BLaER1 treated with 17β-estradiol and CSF1 and Interleukin-3, amounts not matched to agents 10 nM and 100 nM (cell line): Measurements from ENCODE around the gene SLC16A5.
"Not testable (repeated sequence)": the region's sequence is repeated elsewhere in the genome, so short reads cannot be mapped to it uniquely, and the experiment has no call there.

Experiments
- H3K27ac ChIP-seq, 11 experiments: shearing (Covaris generic); formaldehyde crosslinking; 2 replicates each; pipeline ENCODE4 v1.8.1; 2022
- H3K27me3 ChIP-seq, 11 experiments: shearing (Covaris generic); formaldehyde crosslinking; 2 replicates each; pipeline ENCODE4 v1.8.1; 2022
- H3K36me3 ChIP-seq, 11 experiments: shearing (Covaris generic); formaldehyde crosslinking; 2 replicates each; pipeline ENCODE4 v1.8.1; 2022
- H3K4me1 ChIP-seq, 10 experiments: shearing (Covaris generic); formaldehyde crosslinking; 2 replicates each; pipeline ENCODE4 v1.8.1; 2022
- H3K4me2 ChIP-seq, 11 experiments: shearing (Covaris generic); formaldehyde crosslinking; 2 replicates each; pipeline ENCODE4 v1.8.1; 2022
- H3K4me3 ChIP-seq, 10 experiments: shearing (Covaris generic); formaldehyde crosslinking; 2 replicates each; pipeline ENCODE4 v1.8.1; 2022
- H3K9ac ChIP-seq, 11 experiments: shearing (Covaris generic); formaldehyde crosslinking; 2 replicates each; pipeline ENCODE4 v1.8.1; 2022
- H3K9me3 ChIP-seq, 11 experiments: shearing (Covaris generic); formaldehyde crosslinking; replicated peaks in 1 of 11; 2 replicates each; pipeline ENCODE4 v1.8.1; 2022
- H4K20me1 ChIP-seq, 11 experiments: shearing (Covaris generic); formaldehyde crosslinking; 2 replicates each; pipeline ENCODE4 v1.8.1; 2022
- Cebpa-rat ChIP-seq, 11 experiments: shearing (Covaris generic); IDR thresholded peaks; 2 replicates each; pipeline ENCODE4 v1.8.1; 2022

Gene SLC16A5, protein sequence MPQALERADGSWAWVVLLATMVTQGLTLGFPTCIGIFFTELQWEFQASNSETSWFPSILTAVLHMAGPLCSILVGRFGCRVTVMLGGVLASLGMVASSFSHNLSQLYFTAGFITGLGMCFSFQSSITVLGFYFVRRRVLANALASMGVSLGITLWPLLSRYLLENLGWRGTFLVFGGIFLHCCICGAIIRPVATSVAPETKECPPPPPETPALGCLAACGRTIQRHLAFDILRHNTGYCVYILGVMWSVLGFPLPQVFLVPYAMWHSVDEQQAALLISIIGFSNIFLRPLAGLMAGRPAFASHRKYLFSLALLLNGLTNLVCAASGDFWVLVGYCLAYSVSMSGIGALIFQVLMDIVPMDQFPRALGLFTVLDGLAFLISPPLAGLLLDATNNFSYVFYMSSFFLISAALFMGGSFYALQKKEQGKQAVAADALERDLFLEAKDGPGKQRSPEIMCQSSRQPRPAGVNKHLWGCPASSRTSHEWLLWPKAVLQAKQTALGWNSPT

DNA sequence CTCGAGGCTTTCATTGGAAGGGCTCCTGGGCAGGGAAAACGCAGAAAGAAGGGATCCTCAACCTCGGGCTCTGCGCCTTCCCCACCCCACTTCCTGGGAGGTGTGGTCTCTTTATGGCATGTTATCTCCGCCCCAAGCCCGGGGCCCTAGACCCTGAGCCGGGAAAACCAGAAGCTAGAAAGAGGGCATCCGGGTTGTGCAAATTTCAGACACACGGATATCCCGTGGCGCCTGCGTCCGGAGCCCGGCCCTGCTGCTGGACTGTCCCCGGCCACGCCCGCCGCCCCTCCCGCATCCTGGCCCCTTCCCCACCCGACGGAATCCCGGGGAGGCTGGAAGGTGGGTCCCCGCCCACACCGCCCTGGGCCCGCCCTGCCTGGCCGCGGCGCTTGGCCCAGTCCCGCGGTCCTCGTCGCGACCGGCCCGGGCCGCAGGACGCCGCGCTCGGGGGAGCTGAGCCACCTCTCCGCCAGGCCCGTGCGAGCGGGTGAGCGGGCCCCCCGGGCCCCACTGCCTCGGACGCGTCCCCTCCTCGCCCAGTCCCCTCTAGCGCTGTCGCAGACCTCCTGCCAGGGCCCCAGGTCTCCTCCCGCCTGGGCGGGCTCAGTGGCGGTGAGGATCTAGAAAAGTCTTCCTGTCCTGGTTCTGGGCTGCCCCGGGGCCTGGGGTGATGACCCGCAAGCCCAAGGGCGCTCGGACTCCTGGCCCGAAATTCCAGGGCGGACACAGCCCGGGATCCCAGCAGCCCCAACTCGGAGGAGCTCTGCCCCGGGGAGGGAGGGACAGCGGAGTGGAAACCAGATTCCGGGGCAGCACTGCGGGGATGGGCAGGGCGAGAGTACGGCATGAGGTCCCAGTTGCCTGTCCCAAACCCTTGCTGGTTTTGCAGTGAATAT is at the start of gene SLC16A5:
TSS of gene SLC16A5 (plus strand) at position 397 of the 896 bp plus-strand sequence. CDS start 5,683 bp downstream, outside the sequence.
- peak within 1 kb of the TSS; percentile 79 to 93 (median 89) for H3K27ac ChIP-seq
- peak within 1 kb of the TSS; percentile 59 to 76 (median 68) for H3K4me3 ChIP-seq
- peaks cover 0 to 5% (median 0%) of the 10 kb centered on the region in 11 experiments; a peak in 2 of 22 replicates for H3K27me3 ChIP-seq
- H3K9ac ChIP-seq: peak within 1 kb of the TSS; percentile 80 to 90 (median 86)
- TF ChIP-seq Cebpa-rat (IDR thresholded peaks at IDR 0.05): no peak
- peaks cover 43 to 96% (median 75%) of the 10 kb centered on the region in 10 experiments for H3K4me1 ChIP-seq
- peaks cover 0 to 12% (median 0%) of the 10 kb centered on the region in 11 experiments; a peak in 1 of 22 replicates for H4K20me1 ChIP-seq
- no peaks in the 10 kb centered on the region for H3K36me3 ChIP-seq
- no peaks in the 10 kb centered on the region for H3K9me3 ChIP-seq
- H3K4me2 ChIP-seq: peak within 1 kb of the TSS; percentile 91 to 99 (median 97)

DNA sequence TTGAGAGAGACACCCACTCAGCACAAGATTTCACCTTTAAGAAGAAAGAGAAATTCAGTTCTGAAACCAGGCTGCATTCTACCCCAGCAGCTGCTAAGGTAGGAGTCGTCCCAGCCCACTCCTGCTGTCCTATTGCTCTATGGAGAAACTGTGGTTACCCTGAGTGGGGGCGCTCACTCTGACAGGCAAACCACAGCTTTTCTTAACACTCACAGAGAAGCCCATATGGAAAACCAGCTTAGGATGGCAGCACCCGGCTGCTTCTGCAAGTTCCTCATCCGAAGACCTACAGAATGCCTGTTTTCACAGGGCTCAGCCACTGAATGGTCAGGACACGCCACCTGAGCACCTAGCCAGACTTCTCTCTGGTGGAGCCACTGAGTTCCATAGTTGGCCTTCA is 48.5 kb upstream of the SLC16A5 start:
- no peak for TF ChIP-seq Cebpa-rat (IDR thresholded peaks at IDR 0.05)

DNA sequence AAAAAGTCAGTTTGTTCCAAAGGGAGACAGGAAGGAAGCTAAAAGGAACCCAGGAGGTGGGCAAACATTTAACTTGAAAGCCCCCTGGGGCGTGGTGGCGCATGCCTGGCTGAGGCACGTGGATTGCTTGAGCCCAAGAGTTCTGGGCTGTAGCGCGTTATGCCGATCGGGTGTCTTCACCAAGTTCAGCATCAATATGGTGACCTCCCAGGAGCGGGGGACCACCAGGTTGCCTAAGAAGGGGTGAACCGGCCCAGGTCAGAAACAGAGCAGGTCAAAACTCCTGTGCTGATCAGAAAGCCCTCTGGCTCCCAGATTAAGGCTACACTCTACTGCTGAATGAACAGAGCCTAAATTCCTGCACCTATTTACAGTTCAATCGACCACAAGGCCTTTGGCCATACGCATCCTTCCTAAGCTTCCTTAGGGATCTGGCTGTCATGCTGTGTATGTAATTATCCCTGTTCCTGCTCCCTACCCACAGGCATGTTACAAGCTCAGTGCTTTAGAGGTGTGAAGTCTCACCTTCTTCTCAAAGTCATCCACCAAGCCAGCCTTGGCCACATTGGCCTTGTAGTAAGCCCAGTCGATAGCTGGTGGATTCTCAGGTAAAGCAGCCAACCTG is 46.0 kb upstream of the SLC16A5 start:
- Histone ChIP-seq H3K27ac (no peak overlapping the region), H3K4me1 (peaks cover 7 to 21% (median 13%) of the 10 kb centered on the region in 10 experiments; a peak in 19 of 20 replicates), H3K36me3 (peaks cover 45 to 62% (median 48%) of the 10 kb centered on the region in 11 experiments), H3K4me2 (peak overlapping the region in 1 of 11 experiments; percentile 23; a peak in 1 of 22 replicates), H3K9me3 (no peaks in the 10 kb centered on the region), H3K4me3 (no peak overlapping the region), H3K9ac (no peak overlapping the region), H3K27me3 (no peaks in the 10 kb centered on the region), H4K20me1 (peaks cover 0 to 17% (median 7%) of the 10 kb centered on the region in 11 experiments; a peak in 12 of 22 replicates)
- TF ChIP-seq Cebpa-rat (IDR thresholded peaks at IDR 0.05): no peak

More for the DNA sequence above, 48.5 kb upstream of the SLC16A5 start:
- Histone ChIP-seq H3K4me2 (no peak overlapping the region), H3K36me3 (peaks cover 45 to 63% (median 48%) of the 10 kb centered on the region in 11 experiments), H3K9me3 (no peaks in the 10 kb centered on the region), H3K4me3 (no peak overlapping the region), H3K4me1 (peaks cover 0 to 31% (median 19%) of the 10 kb centered on the region in 10 experiments; a peak in 18 of 20 replicates), H4K20me1 (peaks cover 0 to 17% (median 7%) of the 10 kb centered on the region in 11 experiments; a peak in 10 of 22 replicates), H3K27me3 (peaks cover 0 to 16% (median 12%) of the 10 kb centered on the region in 11 experiments; a peak in 19 of 22 replicates), H3K9ac (no peak overlapping the region), H3K27ac (no peak overlapping the region)

DNA sequence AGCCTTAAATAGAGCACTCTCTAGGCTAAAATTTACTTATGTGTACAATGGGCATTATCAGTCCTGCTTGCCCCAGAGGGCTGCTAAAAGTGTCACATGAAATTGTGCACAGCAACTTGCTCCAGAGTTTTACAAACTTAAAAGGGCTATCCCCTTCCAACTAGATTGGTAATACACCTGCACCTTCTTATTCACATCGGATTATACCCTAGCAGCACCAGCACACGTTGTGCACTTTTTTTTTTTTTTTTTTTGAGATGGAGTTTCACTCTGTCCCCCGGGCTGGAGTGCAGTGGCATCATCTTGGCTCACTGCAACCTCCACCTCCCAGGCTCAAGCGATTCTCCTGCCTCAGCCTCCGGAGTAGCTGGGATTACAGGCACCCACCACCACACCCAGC is 44.0 kb upstream of the SLC16A5 start:
- H3K4me2 ChIP-seq, H3K9me3 ChIP-seq, H3K4me3 ChIP-seq, H3K9ac ChIP-seq, H3K27ac ChIP-seq, H3K27me3 ChIP-seq: not testable (repeated sequence)
- Histone ChIP-seq H3K4me1 (peaks cover 18 to 28% (median 23%) of the 10 kb centered on the region in 10 experiments), H3K36me3 (peaks cover 34 to 43% (median 40%) of the 10 kb centered on the region in 11 experiments), H4K20me1 (peaks cover 0 to 17% (median 7%) of the 10 kb centered on the region in 11 experiments; a peak in 12 of 22 replicates)

DNA sequence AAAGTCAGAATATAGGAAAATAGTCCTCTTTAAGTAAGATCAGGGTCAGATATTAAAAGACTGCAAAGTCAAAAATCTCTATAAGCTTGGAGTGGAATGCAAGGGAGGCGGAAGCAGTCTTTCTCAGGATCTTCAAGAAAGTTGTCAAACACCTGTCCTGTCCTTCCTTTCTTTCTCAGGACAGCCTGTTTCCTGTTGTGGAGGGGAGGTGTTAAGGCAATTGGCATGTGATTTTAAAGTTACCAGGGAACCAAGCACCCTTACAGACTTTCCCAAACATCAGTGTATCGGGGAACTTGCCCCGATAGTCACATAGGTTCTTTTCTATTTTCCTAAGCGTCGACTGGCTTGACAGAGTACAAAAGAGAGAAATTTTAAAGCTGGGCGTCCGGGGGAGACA is 43.0 kb upstream of the SLC16A5 start:
- H3K9me3 ChIP-seq: no peaks in the 10 kb centered on the region
- H4K20me1 ChIP-seq: peaks cover 0 to 17% (median 7%) of the 10 kb centered on the region in 11 experiments; a peak in 12 of 22 replicates
- peaks cover 30 to 41% (median 34%) of the 10 kb centered on the region in 11 experiments for H3K36me3 ChIP-seq
- no peak for TF ChIP-seq Cebpa-rat (IDR thresholded peaks at IDR 0.05)
- peak overlapping the region in 1 of 11 experiments; percentile 27; a peak in 1 of 22 replicates for H3K9ac ChIP-seq
- H3K27me3 ChIP-seq: no peaks in the 10 kb centered on the region
- no peak overlapping the region for H3K4me2 ChIP-seq
- H3K4me1 ChIP-seq: peaks cover 18 to 36% (median 29%) of the 10 kb centered on the region in 10 experiments
- H3K4me3 ChIP-seq: no peak overlapping the region
- no peak overlapping the region for H3K27ac ChIP-seq

DNA sequence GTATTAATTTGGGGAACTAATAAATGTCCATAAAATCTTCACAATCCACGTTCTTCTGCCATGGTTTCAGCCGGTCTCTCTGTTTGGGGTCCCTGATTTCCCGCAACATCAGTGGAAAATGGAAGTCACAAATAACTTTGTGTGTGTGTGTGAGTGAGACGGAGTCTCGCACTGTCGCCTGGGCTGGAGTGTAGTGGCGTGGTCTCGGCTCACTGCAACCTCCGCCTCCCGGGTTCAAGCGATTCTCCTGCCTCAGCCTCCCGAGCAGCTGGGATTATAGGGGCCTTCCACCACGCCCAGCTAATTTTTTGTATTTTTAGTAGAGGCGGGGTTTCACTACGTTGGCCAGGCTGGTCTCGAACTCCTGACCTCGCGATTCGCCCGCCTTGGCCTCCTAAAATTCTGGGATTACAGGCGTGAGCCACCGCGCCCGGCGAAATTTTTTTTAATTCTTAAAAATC is 41.8 kb upstream of the SLC16A5 start:
- Histone ChIP-seq H3K4me3 (peak overlapping the region; percentile 84 to 99 (median 92)), H4K20me1 (peaks cover 0 to 17% (median 7%) of the 10 kb centered on the region in 11 experiments; a peak in 12 of 22 replicates), H3K36me3 (peaks cover 27 to 41% (median 33%) of the 10 kb centered on the region in 11 experiments), H3K4me1 (peaks cover 18 to 38% (median 29%) of the 10 kb centered on the region in 10 experiments), H3K27ac (peak overlapping the region; percentile 72 to 89 (median 84); a peak in 21 of 22 replicates), H3K4me2 (peak overlapping the region; percentile 78 to 95 (median 93)), H3K9ac (peak overlapping the region; percentile 83 to 94 (median 91))
- H3K9me3 ChIP-seq, H3K27me3 ChIP-seq: not testable (repeated sequence)
- 0 out of 22 replicates have a peak, but pooled peaks of 1 of the 11 experiments have one; percentile 61 for TF ChIP-seq Cebpa-rat (IDR thresholded peaks at IDR 0.05)

DNA sequence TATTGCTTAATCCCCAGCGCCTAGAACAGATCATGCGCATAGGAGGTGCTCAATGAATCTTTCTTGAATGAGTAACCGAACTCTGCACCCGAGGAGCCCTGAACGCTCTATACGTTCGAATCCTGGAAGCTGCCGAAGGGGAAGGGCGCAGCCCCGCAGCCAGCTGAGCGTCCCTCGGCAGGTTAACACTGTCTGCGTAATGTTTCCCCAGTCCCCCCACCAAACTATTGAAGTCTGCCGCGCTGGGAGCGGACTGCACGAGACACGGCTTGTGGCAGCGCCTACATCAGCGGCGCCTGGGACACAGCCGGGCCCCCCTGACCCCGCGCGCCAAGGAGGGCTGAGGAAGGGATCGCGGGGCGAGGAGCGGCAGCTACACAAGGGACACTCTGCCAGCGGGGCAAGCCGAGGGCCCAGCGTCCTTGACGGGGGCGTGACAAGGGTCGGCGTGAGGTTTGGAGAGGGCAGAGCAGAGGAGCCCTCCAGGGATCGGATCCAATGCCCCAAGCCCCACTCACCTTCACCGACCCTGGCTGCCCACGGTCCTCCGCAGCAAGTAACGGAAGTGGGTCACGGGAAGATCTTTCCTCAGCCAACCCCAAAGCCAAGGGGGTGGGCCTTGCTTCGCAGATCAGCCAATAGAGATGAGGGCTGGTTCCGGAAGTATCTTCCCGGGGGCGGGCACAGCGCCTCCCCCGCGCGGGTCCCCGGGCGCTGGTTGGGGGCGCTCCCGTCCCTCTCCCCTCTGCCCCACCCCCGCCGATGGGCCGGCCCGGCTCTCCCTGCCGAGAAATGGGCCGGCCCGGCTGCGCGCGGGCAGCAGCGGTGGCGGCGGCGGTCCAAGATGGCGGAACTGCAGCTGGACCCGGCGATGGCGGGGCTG is 41.1 kb upstream of the SLC16A5 start, which contains the start of the genes ATP5PD and KCTD2:
TSS of gene ATP5PD (minus strand) at position 563 of the 883 bp plus-strand sequence. CDS start 4,319 bp downstream, outside the sequence.
TSS of gene KCTD2 (plus strand) at position 819 of the 883 bp plus-strand sequence. CDS start at position 845, 26 bp downstream.
- H3K4me3 ChIP-seq: peak within 1 kb of the TSS; percentile 84 to 99 (median 92)
- H3K4me2 ChIP-seq: peak within 1 kb of the TSS; percentile 90 to 99 (median 96)
- no peaks in the 10 kb centered on the region for H3K27me3 ChIP-seq
- peaks cover 0 to 16% (median 7%) of the 10 kb centered on the region in 11 experiments; a peak in 12 of 22 replicates for H4K20me1 ChIP-seq
- H3K27ac ChIP-seq: peak within 1 kb of the TSS; percentile 72 to 89 (median 84)
- peaks cover 18 to 38% (median 28%) of the 10 kb centered on the region in 10 experiments for H3K4me1 ChIP-seq
- H3K9ac ChIP-seq: peak within 1 kb of the TSS; percentile 83 to 94 (median 91)
- peaks cover 26 to 41% (median 33%) of the 10 kb centered on the region in 11 experiments for H3K36me3 ChIP-seq
- H3K9me3 ChIP-seq: no peaks in the 10 kb centered on the region
- TF ChIP-seq Cebpa-rat (IDR thresholded peaks at IDR 0.05): peak in 1 of 11 experiments; percentile 27; a peak in 1 of 22 replicates
